HepG2 (cell line): ENCODE data around the gene SETD1A. TPM values are rescaled to one million over a fixed set of nuclear protein-coding genes. Genes with fewer than 3 reads are reported as not detected.

Experiments used
- ARNT ChIP-seq: fragments of 450-650 bp; IDR thresholded peaks from 2 replicates; pipeline ENCODE4 v1.6.1; 2017
- HOXA3 ChIP-seq: sonication (generic); formaldehyde crosslinking; IDR thresholded peaks from 2 replicates; pipeline ENCODE4 v1.5.0; 2020; ENCODE audit warnings: missing genetic modification reagents
- PCBP1 ChIP-seq: fragments of 200-400 bp; formaldehyde crosslinking; IDR thresholded peaks from 2 replicates; pipeline ENCODE4 v1.6.1; 2017; ENCODE audit warnings: mild to moderate bottlenecking, low read depth, low read length, borderline replicate concordance
- SETDB1 ChIP-seq: sonication (generic); formaldehyde crosslinking; IDR thresholded peaks from 2 replicates; pipeline ENCODE4 v1.5.1; 2020; ENCODE audit warnings: missing genetic modification reagents, mild to moderate bottlenecking, borderline replicate concordance
- ZFAT ChIP-seq: sonication (generic); formaldehyde crosslinking; conservative IDR thresholded peaks from 2 replicates; pipeline ENCODE4 v1.8.1; 2023; ENCODE audit warnings: missing genetic modification reagents, inconsistent platforms
- ZMYM2 ChIP-seq: sonication (generic); formaldehyde crosslinking; IDR thresholded peaks from 2 replicates; pipeline ENCODE4 v1.8.0; 2022; ENCODE audit warnings: mild to moderate bottlenecking, missing genetic modification reagents
- ZNF143 ChIP-seq: sonication (generic); formaldehyde crosslinking; IDR thresholded peaks from 2 replicates; pipeline ENCODE4 v1.4.0; 2020; ENCODE audit warnings: missing genetic modification reagents
- ZNF263 ChIP-seq: sonication (generic); formaldehyde crosslinking; IDR thresholded peaks from 2 replicates; pipeline ENCODE4 v1.4.0; 2020; ENCODE audit warnings: missing genetic modification reagents
- ZNF703 ChIP-seq: sonication (generic); formaldehyde crosslinking; IDR thresholded peaks from 2 replicates; pipeline ENCODE4 v1.5.1; 2020; ENCODE audit warnings: missing genetic modification reagents, mild to moderate bottlenecking, moderate library complexity, borderline replicate concordance
- ZSCAN22 ChIP-seq: sonication (generic); formaldehyde crosslinking; IDR thresholded peaks from 2 replicates; pipeline ENCODE4 v1.4.0; 2020; ENCODE audit warnings: mild to moderate bottlenecking, missing genetic modification reagents
- ZSCAN25 ChIP-seq: sonication (generic); formaldehyde crosslinking; IDR thresholded peaks from 2 replicates; pipeline ENCODE4 v1.8.0; 2022; ENCODE audit warnings: mild to moderate bottlenecking, missing genetic modification reagents
- polyA plus RNA-seq, 8 experiments: library from polyadenylated mRNA; depleted of rRNA in 3 of 8; stranded (reverse) in 7 of 8; unstranded in 1 of 8; fragments of >200 nt; fragmentation: Illumina TruSeq in 4 of 8; extraction: Trizol in 4 of 8; gene quantifications; 2 replicates each; pipeline versions ENCODE4 v1.2.1 to v1.2.3, GENCODE V29; 2011 to 2016; ENCODE audit warnings: low read depth in 4 of 8, missing spikeins in 1 of 8, mixed read lengths in 1 of 8; ENCODE audit not compliant: insufficient read depth in 1 of 8
- total RNA-seq, 5 experiments: library from RNA; depleted of rRNA; stranded (reverse); fragments of >200 nt; fragmentation: Illumina TruSeq; extraction: Trizol; gene quantifications; 2 replicates each; pipeline ENCODE4 v1.2.3, GENCODE V29; 2016; ENCODE audit warnings: low read depth in 1 of 5
- TF ChIP-seq, protein P1 (sequence below): sonication (generic); formaldehyde crosslinking; IDR thresholded peaks from 2 replicates; pipeline ENCODE4 v1.5.0; 2020; ENCODE audit warnings: mild to moderate bottlenecking, missing genetic modification reagents, borderline replicate concordance
- TF ChIP-seq, protein P2 (sequence below): sonication (generic); formaldehyde crosslinking; conservative IDR thresholded peaks from 2 replicates; pipeline ENCODE4 v1.4.0; 2020; ENCODE audit warnings: mild to moderate bottlenecking, missing genetic modification reagents, moderate library complexity
- TF ChIP-seq, protein P3 (sequence below): sonication (generic); formaldehyde crosslinking; IDR thresholded peaks from 2 replicates; pipeline ENCODE4 v1.4.0; 2020; ENCODE audit warnings: mild to moderate bottlenecking, missing genetic modification reagents, borderline replicate concordance
- TF ChIP-seq, protein P4 (sequence below): IDR thresholded peaks from 2 replicates; pipeline ENCODE4 v1.6.1; 2016; ENCODE audit warnings: mild to moderate bottlenecking
- TF ChIP-seq, protein P5 (sequence below): sonication (generic); formaldehyde crosslinking; IDR thresholded peaks from 2 replicates; pipeline ENCODE4 v1.5.0; 2020; ENCODE audit warnings: missing genetic modification reagents

Gene SETD1A
- total and polyA plus RNA-seq, 2 of the 13 experiments (the other 11 are each of a cell fraction or from before 2014, with no cell fraction given) = 3.8 to 5.6 TPM

DNA sequence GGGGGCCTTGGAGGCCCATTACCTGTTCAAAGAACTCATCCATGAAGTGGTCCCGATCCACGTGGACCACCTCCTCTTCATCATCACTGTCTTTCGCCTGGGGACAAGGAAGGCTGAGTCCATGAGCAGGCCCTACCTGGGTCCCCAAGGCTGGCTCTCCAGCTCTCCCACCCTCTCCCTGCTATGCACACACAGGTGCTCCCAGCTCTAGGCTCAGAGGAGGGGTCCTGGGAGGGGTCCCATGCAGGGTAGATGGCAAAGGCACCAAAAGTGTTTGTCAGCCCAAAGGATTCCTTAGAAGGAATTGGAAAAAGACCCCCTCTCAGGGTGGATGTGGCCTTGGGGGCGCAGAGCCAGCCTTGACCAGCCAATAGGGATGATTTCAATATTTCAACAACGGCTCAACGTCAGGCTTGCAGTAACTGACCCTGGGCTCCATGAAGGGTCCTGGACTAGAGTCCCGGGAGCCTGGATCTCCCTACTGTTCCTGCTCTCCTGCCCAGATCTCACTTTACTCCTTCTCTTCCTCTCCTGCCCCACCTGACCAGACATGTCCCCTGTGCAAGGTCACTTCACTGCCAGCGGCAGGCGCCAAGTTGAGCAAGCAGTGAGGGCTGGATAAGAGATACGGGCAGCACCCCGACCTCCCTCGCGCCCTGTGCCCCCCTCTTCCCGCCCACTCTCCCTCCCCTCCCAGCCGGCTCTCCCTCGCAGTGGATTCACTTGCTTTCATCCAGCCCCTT, 44.1 kb downstream of the SETD1A start (continued):
- TF ChIP-seq ZSCAN22 (CRISPR knock-in tag) (peak; percentile 22; the same call in 1 of the 2 replicates), SETDB1 (CRISPR knock-in tag) (no peak), ZFAT (CRISPR knock-in tag) (no peak), ZNF703 (CRISPR knock-in tag) (no peak), ARNT (no peak), ZMYM2 (CRISPR knock-in tag) (peak; percentile 69), HOXA3 (CRISPR knock-in tag) (peak; percentile 29; the same call in 1 of the 2 replicates), ZNF143 (CRISPR knock-in tag) (no peak), ZNF263 (peak; percentile 44), ZSCAN25 (CRISPR knock-in tag) (peak; percentile 91), PCBP1 (0 out of 2 replicates have a peak, but pooled peaks have one; percentile 51)
- TF ChIP-seq, protein P1, sequence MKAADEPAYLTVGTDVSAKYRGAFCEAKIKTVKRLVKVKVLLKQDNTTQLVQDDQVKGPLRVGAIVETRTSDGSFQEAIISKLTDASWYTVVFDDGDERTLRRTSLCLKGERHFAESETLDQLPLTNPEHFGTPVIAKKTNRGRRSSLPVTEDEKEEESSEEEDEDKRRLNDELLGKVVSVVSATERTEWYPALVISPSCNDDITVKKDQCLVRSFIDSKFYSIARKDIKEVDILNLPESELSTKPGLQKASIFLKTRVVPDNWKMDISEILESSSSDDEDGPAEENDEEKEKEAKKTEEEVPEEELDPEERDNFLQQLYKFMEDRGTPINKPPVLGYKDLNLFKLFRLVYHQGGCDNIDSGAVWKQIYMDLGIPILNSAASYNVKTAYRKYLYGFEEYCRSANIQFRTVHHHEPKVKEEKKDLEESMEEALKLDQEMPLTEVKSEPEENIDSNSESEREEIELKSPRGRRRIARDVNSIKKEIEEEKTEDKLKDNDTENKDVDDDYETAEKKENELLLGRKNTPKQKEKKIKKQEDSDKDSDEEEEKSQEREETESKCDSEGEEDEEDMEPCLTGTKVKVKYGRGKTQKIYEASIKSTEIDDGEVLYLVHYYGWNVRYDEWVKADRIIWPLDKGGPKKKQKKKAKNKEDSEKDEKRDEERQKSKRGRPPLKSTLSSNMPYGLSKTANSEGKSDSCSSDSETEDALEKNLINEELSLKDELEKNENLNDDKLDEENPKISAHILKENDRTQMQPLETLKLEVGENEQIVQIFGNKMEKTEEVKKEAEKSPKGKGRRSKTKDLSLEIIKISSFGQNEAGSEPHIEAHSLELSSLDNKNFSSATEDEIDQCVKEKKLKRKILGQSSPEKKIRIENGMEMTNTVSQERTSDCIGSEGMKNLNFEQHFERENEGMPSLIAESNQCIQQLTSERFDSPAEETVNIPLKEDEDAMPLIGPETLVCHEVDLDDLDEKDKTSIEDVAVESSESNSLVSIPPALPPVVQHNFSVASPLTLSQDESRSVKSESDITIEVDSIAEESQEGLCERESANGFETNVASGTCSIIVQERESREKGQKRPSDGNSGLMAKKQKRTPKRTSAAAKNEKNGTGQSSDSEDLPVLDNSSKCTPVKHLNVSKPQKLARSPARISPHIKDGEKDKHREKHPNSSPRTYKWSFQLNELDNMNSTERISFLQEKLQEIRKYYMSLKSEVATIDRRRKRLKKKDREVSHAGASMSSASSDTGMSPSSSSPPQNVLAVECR (CRISPR knock-in tag) = peak; percentile 57
- TF ChIP-seq, protein P2, sequence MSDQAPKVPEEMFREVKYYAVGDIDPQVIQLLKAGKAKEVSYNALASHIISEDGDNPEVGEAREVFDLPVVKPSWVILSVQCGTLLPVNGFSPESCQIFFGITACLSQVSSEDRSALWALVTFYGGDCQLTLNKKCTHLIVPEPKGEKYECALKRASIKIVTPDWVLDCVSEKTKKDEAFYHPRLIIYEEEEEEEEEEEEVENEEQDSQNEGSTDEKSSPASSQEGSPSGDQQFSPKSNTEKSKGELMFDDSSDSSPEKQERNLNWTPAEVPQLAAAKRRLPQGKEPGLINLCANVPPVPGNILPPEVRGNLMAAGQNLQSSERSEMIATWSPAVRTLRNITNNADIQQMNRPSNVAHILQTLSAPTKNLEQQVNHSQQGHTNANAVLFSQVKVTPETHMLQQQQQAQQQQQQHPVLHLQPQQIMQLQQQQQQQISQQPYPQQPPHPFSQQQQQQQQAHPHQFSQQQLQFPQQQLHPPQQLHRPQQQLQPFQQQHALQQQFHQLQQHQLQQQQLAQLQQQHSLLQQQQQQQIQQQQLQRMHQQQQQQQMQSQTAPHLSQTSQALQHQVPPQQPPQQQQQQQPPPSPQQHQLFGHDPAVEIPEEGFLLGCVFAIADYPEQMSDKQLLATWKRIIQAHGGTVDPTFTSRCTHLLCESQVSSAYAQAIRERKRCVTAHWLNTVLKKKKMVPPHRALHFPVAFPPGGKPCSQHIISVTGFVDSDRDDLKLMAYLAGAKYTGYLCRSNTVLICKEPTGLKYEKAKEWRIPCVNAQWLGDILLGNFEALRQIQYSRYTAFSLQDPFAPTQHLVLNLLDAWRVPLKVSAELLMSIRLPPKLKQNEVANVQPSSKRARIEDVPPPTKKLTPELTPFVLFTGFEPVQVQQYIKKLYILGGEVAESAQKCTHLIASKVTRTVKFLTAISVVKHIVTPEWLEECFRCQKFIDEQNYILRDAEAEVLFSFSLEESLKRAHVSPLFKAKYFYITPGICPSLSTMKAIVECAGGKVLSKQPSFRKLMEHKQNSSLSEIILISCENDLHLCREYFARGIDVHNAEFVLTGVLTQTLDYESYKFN (CRISPR knock-in tag) = peak; percentile 60
- TF ChIP-seq, protein P3, sequence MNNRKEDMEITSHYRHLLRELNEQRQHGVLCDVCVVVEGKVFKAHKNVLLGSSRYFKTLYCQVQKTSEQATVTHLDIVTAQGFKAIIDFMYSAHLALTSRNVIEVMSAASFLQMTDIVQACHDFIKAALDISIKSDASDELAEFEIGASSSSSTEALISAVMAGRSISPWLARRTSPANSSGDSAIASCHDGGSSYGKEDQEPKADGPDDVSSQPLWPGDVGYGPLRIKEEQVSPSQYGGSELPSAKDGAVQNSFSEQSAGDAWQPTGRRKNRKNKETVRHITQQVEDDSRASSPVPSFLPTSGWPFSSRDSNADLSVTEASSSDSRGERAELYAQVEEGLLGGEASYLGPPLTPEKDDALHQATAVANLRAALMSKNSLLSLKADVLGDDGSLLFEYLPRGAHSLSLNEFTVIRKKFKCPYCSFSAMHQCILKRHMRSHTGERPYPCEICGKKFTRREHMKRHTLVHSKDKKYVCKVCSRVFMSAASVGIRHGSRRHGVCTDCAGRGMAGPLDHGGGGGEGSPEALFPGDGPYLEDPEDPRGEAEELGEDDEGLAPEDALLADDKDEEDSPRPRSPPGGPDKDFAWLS (CRISPR knock-in tag) = peak; percentile 77; the same call in 1 of the 2 replicates
- TF ChIP-seq, protein P4, sequence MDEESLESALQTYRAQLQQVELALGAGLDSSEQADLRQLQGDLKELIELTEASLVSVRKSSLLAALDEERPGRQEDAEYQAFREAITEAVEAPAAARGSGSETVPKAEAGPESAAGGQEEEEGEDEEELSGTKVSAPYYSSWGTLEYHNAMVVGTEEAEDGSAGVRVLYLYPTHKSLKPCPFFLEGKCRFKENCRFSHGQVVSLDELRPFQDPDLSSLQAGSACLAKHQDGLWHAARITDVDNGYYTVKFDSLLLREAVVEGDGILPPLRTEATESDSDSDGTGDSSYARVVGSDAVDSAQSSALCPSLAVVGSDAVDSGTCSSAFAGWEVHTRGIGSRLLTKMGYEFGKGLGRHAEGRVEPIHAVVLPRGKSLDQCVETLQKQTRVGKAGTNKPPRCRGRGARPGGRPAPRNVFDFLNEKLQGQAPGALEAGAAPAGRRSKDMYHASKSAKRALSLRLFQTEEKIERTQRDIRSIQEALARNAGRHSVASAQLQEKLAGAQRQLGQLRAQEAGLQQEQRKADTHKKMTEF = peak; percentile 39; the same call in 1 of the 2 replicates
- TF ChIP-seq, protein P5, sequence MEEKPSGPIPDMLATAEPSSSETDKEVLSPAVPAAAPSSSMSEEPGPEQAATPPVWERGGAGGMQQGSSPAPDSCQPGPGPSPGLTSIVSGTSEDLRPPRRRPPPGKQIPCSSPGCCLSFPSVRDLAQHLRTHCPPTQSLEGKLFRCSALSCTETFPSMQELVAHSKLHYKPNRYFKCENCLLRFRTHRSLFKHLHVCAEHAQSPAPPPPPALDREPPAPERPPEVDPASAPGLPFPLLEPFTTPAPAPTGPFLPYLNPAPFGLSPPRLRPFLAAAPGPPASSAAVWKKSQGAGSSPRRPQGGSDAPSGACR (CRISPR knock-in tag) = no peak
